Neural cell (in vitro differentiated cells): ENCODE data around the gene INPP5A. TPM values are rescaled to one million over a fixed set of nuclear protein-coding genes. Genes with fewer than 3 reads are reported as not detected.

Experiments
- H2AFZ ChIP-seq: fragments of 200-600, 300-800 bp; sonication (generic), shearing (Covaris generic); 2 replicates; pipeline ENCODE4 v1.6.0; 2014; ENCODE audit warnings: low read depth, mild to moderate bottlenecking, antibody characterized with exemption, low read length, moderate library complexity
- H3F3A ChIP-seq: fragments of 200-600 bp; shearing (Covaris generic); 2 replicates; pipeline ENCODE4 v1.6.1; 2016; ENCODE audit warnings: mild to moderate bottlenecking, moderate library complexity, mixed read lengths, antibody characterized with exemption, low read length; ENCODE audit not compliant: insufficient read depth, poor library complexity, severe bottlenecking
- H3K27ac ChIP-seq: fragments of 200-600, 300-800 bp; sonication (generic), shearing (Covaris generic); 2 replicates; pipeline ENCODE4 v1.5.1; 2014; ENCODE audit warnings: mild to moderate bottlenecking, low read length, moderate library complexity
- H3K27me3 ChIP-seq: fragments of 300-800, 200-600 bp; sonication (generic), shearing (Covaris generic); 2 replicates; pipeline ENCODE4 v1.6.0; 2014; ENCODE audit warnings: mild to moderate bottlenecking, low read depth, low read length, moderate library complexity; ENCODE audit not compliant: insufficient read depth
- H3K36me3 ChIP-seq: fragments of 300-800, 200-600 bp; sonication (generic), shearing (Covaris generic); 2 replicates; pipeline ENCODE4 v1.5.1; 2014; ENCODE audit warnings: mild to moderate bottlenecking, antibody characterized with exemption, low read length, moderate library complexity; ENCODE audit not compliant: insufficient read depth
- H3K4me2 ChIP-seq: fragments of 300-800, 200-600 bp; sonication (generic), shearing (Covaris generic); 2 replicates; pipeline ENCODE4 v1.6.0; 2014; ENCODE audit warnings: mild to moderate bottlenecking, low read length
- H3K4me3 ChIP-seq: fragments of 300-800, 200-600 bp; sonication (generic), shearing (Covaris generic); 2 replicates; pipeline ENCODE4 v1.5.1; 2014; ENCODE audit warnings: mild to moderate bottlenecking, low read length, moderate library complexity
- H3K79me2 ChIP-seq: fragments of 200-600 bp; shearing (Covaris generic); replicated peaks from 2 replicates; pipeline ENCODE4 v1.6.0; 2014; ENCODE audit warnings: mild to moderate bottlenecking, low read length, moderate library complexity; ENCODE audit not compliant: insufficient read depth
- H3K9ac ChIP-seq: fragments of 300-800, 200-600 bp; sonication (generic), shearing (Covaris generic); 2 replicates; pipeline ENCODE4 v1.6.1; 2016; ENCODE audit warnings: mild to moderate bottlenecking, low read length, mixed read lengths
- H3K9me2 ChIP-seq: fragments of 200-600 bp; shearing (Covaris generic); 2 replicates; pipeline ENCODE4 v1.6.1; 2016; ENCODE audit warnings: mild to moderate bottlenecking, low read length, mixed read lengths; ENCODE audit not compliant: insufficient read depth
- H3K9me3 ChIP-seq: fragments of 200-600, 300-800 bp; sonication (generic), shearing (Covaris generic); 2 replicates; pipeline ENCODE4 v1.6.1; 2016; ENCODE audit warnings: mild to moderate bottlenecking, mixed run types, low read length, moderate library complexity, mixed read lengths
- H4K20me1 ChIP-seq: fragments of 200-600 bp; shearing (Covaris generic); 2 replicates; pipeline ENCODE4 v1.6.1; 2016; ENCODE audit warnings: mild to moderate bottlenecking, mixed run types; ENCODE audit not compliant: insufficient read depth
- CTCF ChIP-seq: fragments of 450-650 bp; IDR thresholded peaks from 2 replicates; pipeline ENCODE4 v1.5.1; 2014; ENCODE audit warnings: antibody characterized with exemption, mild to moderate bottlenecking, moderate library complexity; ENCODE audit not compliant: poor library complexity, severe bottlenecking
- EP300 ChIP-seq: fragments of 450-650 bp; conservative IDR thresholded peaks from 2 replicates; pipeline ENCODE4 v1.6.1; 2014; ENCODE audit warnings: antibody characterized with exemption, mild to moderate bottlenecking, moderate library complexity; ENCODE audit not compliant: poor library complexity, severe bottlenecking
- EZH2 ChIP-seq: fragments of 200-600, 300-800 bp; shearing (Covaris generic), sonication (generic); IDR thresholded peaks from 2 replicates; pipeline ENCODE4 v1.6.1; 2014; ENCODE audit warnings: antibody characterized with exemption, low read length, borderline replicate concordance, mild to moderate bottlenecking; ENCODE audit not compliant: insufficient read depth, poor library complexity, severe bottlenecking
- MXI1 ChIP-seq: fragments of 450-650 bp; conservative IDR thresholded peaks from 2 replicates; pipeline ENCODE4 v1.6.1; 2014; ENCODE audit warnings: antibody characterized with exemption, mild to moderate bottlenecking; ENCODE audit not compliant: poor library complexity, severe bottlenecking
- POLR2AphosphoS5 ChIP-seq: IDR thresholded peaks from 2 replicates; pipeline ENCODE4 v1.6.1; 2012
- RAD21 ChIP-seq: fragments of 450-650 bp; conservative IDR thresholded peaks from 2 replicates; pipeline ENCODE4 v1.6.1; 2014; ENCODE audit warnings: antibody characterized with exemption, mild to moderate bottlenecking, moderate library complexity
- REST ChIP-seq: IDR thresholded peaks from 2 replicates; pipeline ENCODE4 v1.6.1; 2012; ENCODE audit warnings: borderline replicate concordance
- SMC3 ChIP-seq: fragments of 450-650 bp; conservative IDR thresholded peaks from 2 replicates; pipeline ENCODE4 v1.6.1; 2014; ENCODE audit warnings: antibody characterized with exemption, mild to moderate bottlenecking, moderate library complexity; ENCODE audit not compliant: poor library complexity
- TAF1 ChIP-seq: IDR thresholded peaks from 2 replicates; pipeline ENCODE4 v1.6.1; 2012; ENCODE audit warnings: low read depth
- polyA plus RNA-seq: library from polyadenylated mRNA; depleted of rRNA; stranded (reverse); fragments of >200 nt; gene quantifications from 2 replicates; pipeline ENCODE4 v1.2.3, GENCODE V29; 2014

Gene INPP5A
- polyA plus RNA-seq, 1 donor from 2014 or later: 48.8 TPM

- H3K9me3 ChIP-seq: peaks cover 6% of the 10 kb centered on the region
- H3K36me3 ChIP-seq: no peaks in the 10 kb centered on the region
- H4K20me1 ChIP-seq: no peaks in the 10 kb centered on the region
- H3K9me2 ChIP-seq: no peaks in the 10 kb centered on the region
- no peak for TF ChIP-seq SMC3
- no peak for TF ChIP-seq REST
- TF ChIP-seq RAD21: no peak
- no peak for TF ChIP-seq CTCF
- no peak for TF ChIP-seq MXI1
- TF ChIP-seq POLR2AphosphoS5: no peak
- no peak for TF ChIP-seq EZH2
- no peak for TF ChIP-seq EP300
- no peak for TF ChIP-seq TAF1
- no peak overlapping the region for H3K4me2 ChIP-seq
- no peak overlapping the region for H3K27ac ChIP-seq
- H3K9ac ChIP-seq: no peak overlapping the region
- H3K4me3 ChIP-seq: no peak overlapping the region
- H2AFZ ChIP-seq: no peak overlapping the region
- no peaks in the 10 kb centered on the region for H3K79me2 ChIP-seq
- H3F3A ChIP-seq: no peaks in the 10 kb centered on the region
- no peaks in the 10 kb centered on the region for H3K27me3 ChIP-seq
These were observed 68.5 kb downstream of the INPP5A start for GRCh38 chr10:132606031-132606491.

GRCh38 chr10:132606536-132607316 is 69.1 kb downstream of the INPP5A start:
- peaks cover 6% of the 10 kb centered on the region for H3K9me3 ChIP-seq
- no peaks in the 10 kb centered on the region for H3K79me2 ChIP-seq
- H3K4me3 ChIP-seq: no peak overlapping the region
- no peak overlapping the region for H3K27ac ChIP-seq
- no peaks in the 10 kb centered on the region for H4K20me1 ChIP-seq
- H3K9me2 ChIP-seq: no peaks in the 10 kb centered on the region
- no peaks in the 10 kb centered on the region for H3K27me3 ChIP-seq
- H2AFZ ChIP-seq: no peak overlapping the region
- H3K9ac ChIP-seq: no peak overlapping the region
- H3F3A ChIP-seq: no peaks in the 10 kb centered on the region
- no peaks in the 10 kb centered on the region for H3K36me3 ChIP-seq
- TF ChIP-seq EP300: no peak
- TF ChIP-seq CTCF: no peak
- TF ChIP-seq REST: no peak
- no peak for TF ChIP-seq EZH2
- TF ChIP-seq MXI1: no peak
- TF ChIP-seq SMC3: no peak
- no peak for TF ChIP-seq POLR2AphosphoS5
- no peak for TF ChIP-seq TAF1
- no peak for TF ChIP-seq RAD21
- no peak overlapping the region for H3K4me2 ChIP-seq
